GM04504 (cell line): ENCODE measurements around the gene PTPN14.

Experiments used
- DNase-seq: peaks from one replicate; pipeline ENCODE4 v3.0.0-alpha.2; 2012; ENCODE audit warnings: low read depth

The PTPN14 gene

DNA sequence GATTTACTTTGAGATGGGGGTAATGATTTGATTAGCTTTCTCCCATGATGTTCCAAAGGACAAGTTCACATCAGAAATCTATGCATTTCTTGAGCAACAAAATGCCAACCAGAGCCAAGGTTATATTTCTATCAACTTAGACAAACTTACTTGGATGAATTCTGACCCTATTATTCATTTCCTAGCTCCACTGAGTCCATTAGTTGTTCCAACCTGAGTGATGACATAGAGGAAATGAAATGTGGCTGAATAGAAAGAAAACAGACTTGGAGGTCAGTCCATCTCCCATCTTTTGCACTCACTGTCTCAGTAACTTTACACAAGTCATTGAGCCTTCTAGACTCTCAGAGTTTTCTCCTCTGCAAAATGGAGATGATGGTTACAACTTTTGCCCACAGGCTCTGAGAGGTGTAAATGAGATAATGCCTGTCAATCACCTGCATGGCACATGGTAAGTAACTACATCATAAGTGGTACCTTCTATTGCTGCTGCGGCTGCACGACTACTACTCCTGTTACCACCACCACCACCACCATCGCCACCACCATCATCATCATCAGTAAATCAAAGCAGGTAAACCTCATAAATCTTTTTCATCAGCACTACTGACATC is 98.2 kb downstream of the PTPN14 start:
- DNase-seq, result no peak

DNA sequence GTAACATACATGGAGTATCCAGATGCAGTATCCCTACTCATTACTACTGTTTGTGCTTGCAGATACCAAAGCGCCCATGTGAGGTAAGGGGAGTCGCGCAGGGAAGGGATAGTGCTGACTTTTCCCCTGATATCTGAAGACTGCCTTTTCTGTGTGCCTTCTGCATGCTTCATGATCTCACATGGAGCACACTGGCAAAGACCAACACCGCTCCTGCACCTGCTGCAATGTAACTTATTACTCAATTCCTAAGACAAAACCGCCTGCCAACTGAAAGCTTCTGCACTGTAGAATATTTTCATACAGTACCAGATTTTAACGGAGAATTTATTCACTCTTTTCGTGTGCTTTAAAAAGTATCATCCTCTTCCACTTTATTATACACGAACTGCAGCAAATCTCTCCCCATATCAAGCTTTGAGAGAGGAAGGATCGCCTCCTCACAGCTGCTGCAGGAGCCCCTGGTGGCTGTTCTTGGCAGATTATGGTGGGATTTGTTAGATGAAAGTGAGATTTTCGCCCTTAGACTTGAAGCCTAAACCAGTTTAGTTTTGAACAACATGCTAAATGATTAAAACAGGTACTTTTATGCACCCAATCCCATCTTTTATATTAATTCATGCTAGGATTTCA is 99.1 kb downstream of the PTPN14 start:
- no peak for DNase-seq

DNA sequence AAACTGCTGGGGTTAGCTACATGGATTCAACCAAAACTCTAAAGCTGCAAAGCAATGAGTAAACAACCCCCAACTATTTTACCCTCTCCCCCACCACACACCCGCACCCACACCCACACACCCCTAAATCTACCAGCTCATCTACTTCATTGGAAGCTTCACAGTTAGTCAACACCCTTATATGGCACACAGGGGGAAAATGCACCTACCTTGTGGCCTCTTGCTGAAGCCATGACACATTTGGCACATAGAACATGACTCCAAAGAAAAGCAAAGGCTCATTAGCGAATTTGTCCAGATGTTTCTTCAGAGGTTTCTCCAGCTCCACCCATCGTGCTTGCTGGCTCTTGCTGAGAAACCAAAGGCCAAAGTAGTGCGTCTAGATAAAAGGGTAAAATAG is 99.8 kb downstream of the PTPN14 start:
- no peak for DNase-seq

DNA sequence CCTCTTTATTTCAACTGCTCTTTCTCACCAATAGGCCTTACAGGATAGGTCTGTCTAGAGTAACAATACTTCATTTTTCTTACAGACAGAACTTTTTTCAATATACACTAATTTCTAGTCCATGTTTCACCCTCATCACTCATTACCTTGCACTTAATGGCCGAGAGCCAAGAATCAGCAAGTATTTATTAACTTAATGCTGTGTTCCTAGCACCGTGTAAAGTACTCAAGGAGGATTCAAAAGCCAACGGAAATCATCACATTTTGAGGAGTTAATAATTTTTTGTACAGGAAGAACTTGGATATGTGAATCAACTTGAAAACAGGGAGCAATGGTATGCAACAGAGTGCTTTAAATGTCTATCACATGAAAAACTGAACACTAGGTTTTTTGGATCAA is 102.0 kb downstream of the PTPN14 start:
- DNase-seq, result no peak

DNA sequence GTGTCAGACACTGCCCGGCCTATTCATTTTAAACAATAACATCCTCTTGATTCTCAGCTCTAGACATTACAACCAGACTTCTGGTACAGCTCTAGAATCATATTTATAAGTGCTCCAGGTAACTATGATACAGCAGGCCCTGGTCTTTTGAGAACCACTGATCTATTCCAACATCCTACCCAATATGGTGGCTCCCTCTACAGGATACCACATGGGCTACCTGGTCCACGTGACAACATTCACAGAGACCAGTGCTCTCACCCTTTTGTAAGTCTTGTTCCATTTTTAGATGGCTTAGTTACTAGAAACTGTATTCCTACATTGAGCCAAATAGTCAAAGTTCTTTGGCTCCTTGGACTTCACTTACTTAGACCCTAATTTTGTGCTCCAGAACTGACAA is 102.9 kb downstream of the PTPN14 start:
- no peak for DNase-seq

DNA sequence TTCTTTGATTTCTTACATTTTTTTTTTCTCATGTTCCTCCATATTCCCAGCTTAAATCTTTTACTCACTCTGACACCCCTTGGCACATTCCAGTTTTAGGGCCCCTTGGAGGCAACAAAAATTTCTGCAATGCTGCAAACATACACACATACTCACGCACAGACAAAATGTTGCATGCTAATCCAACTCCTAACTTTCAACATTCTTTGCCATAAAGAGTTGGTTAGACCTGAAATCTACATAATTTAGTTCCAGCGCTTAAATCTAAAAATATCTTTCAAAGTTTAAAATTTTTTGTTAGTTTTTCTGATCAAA is 103.9 kb downstream of the PTPN14 start:
- no peak for DNase-seq

DNA sequence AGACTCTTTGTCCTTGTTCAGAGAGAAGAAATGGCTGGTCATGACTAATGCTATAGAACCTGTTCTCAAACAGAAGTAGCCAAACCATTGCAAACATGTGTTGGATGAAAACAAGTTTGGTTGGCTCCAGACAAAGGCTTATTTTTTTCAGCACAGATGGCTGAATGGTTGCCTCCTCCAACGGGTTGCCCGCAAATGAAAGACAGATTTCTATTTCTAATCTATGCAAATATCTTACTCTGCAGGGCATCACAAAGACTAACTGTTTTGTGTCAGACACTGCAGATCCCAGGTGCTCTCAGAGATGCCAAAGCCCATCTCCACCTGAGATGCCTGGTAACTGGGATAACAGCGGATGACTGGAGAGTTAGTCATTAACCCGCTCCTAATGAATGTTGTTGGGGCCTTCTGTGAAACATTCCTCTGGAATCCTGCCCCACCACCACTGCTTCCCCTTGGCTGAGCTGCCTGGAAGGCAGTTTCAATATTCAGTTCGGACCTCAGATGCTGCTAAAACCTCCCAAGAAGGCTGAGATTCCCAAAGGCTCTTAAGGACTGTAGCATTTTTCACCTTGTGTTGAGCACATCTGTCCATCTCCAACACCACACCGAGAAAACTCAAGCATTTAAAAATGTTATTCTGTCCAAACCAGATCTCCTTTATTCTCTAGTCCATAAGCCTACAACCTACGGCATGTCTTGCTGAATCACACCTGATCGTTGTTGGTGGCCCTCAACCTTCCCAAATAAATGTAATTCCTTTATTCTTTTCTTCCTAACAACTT is 104.4 kb downstream of the PTPN14 start:
- DNase-seq, result peak; percentile 89

DNA sequence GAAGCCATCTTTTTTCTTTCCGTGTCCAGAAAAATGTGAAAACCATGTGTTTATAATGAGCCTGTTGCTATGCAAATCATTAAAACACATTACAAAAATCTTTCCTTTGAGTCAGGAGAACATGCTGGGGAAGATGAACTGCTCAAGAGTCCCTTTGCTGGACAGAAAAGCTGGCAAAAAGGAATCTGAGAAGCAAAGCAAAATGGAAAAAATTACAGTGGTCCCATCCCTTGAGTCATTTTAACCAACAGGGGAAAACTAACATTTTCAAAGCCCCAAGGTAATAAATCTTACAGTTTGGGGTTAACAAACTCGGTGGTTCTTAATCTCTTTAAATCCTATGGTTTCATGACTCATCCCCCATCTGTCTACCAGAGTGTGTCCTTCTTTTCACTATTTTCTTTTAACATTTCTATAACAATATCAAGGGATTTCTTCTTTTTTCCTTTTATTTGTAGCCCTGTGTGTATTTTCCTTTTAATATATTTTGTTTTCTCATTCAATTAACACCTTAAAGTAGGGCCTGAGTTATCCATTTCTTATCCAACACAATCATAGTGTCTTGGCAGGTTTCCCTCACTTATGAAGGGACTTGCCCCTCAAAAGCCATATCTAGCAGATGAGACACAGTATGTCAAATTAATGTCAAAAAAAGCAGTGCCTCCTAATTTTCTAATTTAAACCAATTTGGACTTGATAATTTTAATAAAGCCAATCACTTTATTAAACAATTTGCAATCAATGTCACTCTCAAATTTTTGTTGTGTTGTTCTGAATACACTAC is 105.4 kb downstream of the PTPN14 start:
- DNase-seq, result peak; percentile 95

DNA sequence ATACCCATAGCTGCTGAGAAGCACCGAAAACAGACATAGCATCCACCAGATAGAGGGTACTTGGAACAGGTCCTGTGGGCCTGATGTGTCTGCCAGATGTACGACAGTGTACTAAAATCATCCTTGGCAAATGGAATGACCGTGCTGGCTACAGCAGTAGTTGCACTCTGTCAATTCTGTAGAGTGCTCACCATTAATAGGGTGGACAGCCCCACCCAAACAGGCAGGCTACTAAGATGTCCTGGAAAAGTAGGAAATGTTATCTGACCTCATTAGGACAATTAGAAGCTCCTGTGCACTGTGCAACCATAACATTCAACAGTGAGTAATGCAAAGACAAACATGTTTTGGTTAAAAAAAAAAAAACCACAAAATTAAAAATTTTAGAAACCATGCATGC is 106.2 kb downstream of the PTPN14 start:
- DNase-seq, result no peak

DNA sequence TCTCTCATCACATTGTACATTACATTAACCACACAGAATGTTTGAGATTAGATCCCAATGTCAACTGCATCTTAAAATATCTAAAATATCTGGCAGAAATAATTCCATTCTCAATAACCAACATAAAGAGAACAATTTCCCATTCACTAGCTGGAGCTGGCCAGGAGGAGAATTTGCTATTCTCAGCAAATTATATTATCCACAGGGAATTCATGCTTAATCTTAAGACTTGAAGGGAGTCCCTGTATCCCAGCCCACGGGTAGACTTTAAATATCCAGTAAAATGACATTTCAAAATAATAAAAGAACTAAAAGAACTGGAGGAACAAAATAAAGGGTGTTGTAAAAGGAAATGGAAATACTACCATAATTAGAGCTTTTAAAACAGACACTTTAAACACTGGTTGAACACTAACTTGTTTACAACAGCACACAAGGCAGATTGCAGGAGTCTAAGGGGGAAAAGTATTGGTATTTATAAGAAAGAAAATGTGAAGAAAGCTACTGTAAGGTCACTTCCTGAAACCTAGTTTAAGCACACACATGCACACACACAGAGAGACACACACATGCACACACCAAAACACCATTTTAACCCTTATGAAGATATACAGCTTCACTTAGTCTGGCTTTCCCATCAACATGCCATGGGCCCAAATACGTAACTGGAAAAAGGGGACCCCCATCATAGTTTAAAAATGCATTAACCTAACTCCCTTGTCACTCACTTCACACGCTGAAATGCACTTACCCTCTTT is 107.0 kb downstream of the PTPN14 start:
- no peak for DNase-seq

DNA sequence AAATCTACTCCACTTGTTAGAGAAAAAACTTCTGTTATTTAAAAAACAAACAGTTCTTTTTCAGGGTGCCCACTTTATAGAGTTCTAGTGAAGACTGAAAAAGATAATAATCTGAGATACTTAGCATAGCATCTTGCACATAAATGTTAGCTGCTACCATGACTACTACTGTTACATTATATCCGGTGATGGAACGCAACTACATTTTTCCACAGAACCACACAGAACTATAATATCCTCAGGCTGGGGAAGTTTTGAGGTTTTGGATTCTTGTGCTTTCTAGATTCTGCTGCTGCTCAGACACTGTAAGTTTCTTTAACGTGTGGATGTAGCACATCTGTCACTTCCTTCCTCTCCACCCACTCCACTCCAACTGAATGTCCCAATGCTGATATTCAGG is 110.3 kb downstream of the PTPN14 start:
- DNase-seq, result peak; percentile 70

DNA sequence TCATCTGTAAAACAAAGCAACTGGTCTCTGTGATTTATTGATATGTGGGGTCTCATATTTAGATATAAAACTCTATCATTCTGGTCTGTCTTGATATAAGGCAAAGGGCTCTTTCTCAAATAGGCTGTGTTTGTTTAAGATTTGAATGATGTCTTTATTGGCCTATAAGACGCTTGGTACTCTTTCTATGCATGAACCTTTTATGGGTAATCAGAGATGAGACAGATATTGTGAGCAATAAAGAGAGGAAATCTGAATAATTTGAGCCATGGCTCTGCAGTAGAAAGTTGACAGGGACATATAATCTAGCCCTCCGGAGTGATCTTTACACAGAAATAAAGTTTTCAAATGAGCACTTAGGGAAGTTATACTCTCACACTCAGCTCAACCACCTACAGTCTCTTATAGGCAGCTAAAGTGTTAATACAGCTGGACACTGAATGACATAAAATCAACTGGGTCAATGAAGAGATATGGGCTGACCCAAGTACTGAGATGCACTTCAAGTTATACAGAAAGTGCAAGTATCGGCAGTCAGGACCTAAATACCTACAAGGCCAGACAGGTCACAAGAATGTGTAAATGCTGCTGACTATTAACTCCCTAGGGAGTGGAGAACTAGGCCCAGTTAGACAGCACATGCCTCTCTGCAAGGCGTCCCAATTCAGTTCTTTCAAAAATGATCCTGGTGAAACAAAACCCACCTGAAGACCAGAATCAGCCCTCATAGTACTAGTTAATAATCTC is 111.0 kb downstream of the PTPN14 start:
- no peak for DNase-seq

DNA sequence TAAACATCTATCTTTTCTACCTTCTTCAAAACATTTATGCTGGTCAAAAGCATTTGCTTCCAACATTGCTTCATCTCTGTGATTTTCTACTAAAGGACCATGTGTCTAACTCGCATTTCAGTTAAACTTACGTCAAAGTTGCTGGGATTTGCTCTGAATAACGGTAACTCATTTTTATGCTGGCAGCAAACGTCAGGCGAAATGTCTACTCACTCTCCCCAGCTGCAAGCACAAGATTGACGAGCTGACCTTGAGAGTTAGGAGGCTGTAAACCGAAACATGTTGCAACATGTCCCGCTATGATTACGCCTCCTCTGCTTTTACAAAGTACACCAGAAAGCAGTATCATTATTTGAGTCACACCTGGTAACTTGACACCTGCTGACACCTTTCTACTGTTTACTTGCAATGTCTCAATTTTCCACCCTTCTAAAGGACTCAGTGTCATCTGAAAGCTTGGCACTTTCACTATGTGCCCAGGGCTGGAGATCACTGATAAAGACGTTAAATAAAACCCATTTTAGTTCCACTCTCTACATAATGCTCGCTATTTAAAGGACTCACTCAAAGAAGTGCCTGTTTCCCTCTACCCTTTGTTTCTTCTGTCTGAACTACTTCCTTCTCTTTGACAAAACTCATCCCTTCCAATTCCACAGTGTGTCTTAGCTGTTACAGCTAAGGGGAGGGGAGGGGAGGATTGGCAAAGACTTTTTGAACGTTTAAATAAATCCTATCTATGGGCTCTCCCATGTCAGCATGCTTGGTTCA is 111.9 kb downstream of the PTPN14 start:
- no peak for DNase-seq

DNA sequence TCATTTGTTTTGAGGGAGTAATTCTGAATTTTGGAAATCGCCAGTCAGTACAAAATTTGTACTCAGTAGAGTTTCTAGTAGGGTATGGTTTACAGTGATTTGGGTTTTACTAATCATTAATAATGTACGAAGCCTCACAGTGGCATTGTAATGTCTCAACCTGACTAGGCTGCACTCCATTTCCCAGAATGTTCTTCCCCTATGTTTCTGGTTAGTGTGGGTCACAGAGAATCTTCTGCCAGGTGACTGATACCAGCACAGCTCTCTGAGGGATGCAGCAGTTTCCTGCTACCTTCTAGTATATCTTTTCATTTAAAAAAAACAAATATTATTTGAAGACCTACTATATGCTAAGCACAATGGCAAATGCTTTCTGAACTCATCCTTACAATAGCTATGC is 112.9 kb downstream of the PTPN14 start:
- no peak for DNase-seq

DNA sequence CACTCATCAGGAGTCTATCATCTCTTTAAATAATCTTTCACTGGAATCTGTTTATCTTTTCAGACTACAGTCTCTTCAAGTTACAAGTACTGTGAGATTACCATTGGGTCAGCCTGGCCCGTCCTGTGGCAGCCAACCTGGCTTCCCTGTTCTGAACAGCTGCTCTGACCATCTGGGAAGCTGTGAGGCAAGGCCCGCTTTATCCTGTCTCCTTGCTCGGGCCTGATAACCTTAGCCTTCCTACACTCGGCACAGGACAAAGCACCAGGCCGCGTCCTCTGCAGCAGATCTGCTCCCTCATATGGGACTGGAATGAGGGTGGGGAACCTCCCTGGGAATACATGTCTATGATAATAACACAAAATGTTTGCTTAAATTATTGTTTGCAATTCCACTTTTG is 113.3 kb downstream of the PTPN14 start:
- no peak for DNase-seq

DNA sequence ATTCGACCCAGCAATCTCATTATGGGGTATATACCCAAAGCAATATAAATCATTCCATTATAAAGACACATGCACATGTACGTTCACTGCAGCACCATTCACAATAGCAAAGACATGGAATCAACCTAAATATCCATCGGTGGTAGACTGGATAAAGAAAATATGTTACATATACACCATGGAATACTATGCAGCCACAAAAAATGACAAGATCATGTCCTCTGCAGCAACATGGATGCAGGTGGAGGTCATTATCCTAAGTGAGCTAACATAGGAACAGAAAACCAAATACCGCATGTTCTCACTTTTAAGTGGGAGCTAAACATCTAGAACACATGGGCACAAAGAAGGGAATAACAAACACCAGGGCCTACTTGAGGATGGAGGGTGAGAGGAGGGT is 115.5 kb downstream of the PTPN14 start:
- DNase-seq, result no peak

DNA sequence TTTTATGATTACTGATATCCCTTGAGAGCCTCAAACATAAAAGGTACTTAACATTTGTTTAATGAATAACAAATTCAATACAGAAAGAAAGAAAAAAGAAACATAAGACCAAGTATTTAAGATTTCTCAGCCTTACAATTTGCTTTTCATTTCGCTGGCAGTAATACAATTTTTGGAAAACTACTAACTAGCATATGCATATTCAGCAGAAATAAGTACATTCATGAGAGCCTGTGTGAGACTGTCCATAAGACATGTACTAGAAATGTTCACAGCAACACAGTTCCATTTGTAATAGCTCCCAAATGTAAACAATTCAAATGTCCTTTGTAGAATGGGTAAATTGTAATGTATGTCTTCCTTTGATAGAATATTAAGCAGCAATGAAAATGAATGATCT is 119.2 kb downstream of the PTPN14 start:
- no peak for DNase-seq

DNA sequence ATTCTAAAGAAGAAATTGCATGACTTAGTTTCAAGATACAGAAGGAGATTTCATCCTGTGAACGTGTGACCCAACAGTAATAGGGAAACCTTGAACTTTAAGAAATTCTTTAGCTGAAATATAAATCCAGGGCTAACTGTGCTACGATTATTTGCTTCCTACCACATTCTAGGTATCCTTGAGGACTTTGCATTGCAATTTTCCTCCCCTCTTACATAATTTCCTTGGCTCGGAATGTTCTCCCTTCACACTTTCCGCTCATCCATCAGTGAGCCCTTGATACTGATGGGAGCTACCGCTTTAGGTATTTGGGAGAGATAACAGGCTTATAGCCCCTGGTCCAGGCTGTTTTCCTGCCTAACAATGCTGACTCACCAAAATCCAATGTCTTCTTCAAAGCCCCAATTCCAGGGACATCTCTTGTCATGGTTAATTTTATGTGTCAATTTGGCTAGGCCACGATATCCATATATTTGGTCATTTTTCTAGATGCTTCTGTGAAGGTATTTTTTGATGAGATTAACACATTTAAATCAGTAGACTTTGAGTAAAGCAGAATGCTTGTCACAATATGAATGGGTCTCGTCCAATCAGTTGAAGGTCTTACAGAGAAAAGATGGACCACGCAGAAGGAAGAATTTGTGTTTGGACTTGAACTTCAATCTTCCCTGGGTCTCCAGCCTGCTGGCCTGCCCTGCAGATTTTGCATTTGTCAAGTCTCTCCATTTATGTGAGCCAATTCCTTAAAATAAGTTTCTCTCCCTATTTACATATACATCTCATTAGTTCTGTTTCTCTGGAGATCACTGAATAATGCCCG is 121.2 kb downstream of the PTPN14 start:
- no peak for DNase-seq

DNA sequence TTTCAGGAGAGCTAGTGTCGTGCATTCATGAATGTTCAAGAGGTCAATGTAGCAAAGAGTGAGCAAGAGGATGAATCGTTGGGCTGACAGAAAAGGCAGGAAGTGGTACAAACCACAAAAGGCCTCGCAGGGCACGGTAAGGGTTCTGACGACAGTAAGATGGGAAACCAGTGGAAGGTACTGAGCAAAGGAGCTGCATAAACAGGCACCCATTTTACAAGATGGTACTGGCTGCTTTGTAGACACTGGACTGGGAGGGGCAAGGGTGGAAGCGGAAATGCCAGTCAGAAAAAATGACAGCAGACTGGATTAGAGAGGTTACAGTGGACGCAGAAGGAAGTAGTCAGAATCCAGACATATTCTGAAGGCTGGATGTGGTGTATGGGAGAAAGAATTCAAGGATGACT is 123.5 kb downstream of the PTPN14 start:
- DNase-seq, result peak; percentile 85

DNA sequence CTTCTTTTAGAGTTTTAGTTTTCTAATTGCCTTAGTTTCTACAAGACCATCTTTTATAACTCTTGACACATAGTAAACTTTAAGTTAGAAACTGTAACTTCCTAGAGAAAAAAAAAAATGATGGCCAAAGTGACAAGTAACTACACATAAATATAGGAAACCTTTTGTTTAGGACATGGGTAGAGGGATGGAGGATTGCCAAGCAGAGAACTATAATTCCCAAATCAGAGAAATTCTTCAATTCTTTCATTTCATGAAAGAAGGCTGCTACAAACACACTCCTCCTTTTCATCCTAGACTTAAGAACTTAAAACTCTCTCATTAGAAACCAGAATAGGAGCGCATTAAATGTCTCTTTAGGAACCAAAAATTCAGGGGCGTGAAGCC is 125.0 kb downstream of the PTPN14 start:
- no peak for DNase-seq
